HG02885 (cell line): ENCODE measurements around the gene PTP4A1.

Experiments used
- ATAC-seq: cut with Tn5 transposase; IDR thresholded peaks from one replicate; pipeline ENCODE4 v1.9.1; 2021; ENCODE audit warnings: mild to moderate bottlenecking; ENCODE audit not compliant: unreplicated experiment, poor library complexity

PTP4A1 gene

DNA sequence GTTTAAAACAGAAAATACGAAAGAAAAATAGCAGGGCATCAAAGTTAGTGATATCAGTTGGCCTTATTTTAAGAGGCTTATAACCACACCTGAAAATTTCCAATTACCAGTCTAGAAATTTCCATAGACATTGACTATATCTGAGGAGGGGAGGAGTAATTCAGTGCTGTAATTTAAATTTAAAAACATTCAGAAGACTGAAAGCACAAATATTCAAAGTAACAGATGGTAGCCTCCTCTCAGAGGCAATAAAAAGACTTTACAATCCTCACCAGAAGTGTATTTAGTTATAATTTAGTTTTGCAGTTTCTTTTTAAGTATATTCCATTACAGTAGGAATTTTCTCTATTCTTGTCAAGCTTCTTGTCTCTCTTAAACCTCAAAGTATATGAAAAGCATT is 18.4 kb upstream of the PTP4A1 start:
- no peak for ATAC-seq

DNA sequence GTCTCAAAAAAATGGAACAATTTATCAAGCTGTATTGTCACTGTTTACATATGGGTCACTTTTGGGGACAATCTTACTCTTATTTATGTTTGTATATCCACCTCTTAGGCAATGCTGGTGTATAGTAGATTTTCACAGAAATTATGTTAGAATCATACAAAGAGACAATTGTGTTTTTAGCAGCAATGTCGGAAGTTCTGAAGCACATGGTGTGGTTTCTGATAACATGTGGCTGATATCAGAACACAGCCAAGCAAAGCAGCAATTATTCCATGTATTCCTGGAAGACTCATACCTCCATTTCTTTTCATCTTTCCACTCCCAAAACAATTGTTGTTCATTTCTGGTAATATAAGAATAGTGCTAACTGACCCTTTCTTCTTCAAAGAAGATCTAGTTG is 17.5 kb upstream of the PTP4A1 start:
- no peak for ATAC-seq

DNA sequence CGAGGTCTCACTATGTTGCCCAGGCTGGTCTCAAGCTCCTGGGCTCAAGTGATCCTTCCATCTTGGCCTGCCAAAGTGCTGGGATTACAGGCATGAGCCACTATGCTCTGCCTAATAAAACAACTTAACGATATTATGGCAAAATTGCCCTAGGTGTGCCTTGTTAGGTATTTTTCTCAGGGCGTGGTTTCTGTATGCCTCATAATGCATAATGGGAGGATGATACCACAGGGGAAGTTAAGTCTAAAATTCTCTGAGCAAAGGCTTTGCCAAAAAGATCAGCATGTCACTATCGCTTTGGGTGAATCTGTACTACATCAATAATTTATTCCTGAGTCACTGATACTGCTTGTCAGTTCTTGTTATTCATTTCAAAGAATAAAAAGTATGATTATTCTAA is 15.9 kb upstream of the PTP4A1 start:
- ATAC-seq: no peak

DNA sequence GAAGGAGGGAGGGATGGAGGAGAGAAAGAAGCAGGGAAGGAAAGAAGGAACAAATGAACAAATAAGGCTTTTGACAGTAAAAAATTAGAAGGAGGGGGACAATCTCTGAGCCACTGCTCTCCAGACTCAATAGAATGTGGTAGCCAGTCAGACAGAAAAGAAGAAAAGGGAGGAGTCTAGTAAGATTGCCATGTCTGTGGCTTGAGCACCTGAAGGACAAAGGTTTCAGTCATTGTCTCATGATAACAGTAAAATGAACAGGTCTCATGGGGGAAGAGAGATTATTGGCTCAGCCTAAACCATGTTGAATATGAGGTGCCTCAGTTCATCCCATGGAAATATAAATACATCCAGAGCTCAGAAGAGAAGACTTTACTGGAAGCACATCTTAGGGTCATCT is 14.0 kb upstream of the PTP4A1 start:
- ATAC-seq: peak; percentile 74

DNA sequence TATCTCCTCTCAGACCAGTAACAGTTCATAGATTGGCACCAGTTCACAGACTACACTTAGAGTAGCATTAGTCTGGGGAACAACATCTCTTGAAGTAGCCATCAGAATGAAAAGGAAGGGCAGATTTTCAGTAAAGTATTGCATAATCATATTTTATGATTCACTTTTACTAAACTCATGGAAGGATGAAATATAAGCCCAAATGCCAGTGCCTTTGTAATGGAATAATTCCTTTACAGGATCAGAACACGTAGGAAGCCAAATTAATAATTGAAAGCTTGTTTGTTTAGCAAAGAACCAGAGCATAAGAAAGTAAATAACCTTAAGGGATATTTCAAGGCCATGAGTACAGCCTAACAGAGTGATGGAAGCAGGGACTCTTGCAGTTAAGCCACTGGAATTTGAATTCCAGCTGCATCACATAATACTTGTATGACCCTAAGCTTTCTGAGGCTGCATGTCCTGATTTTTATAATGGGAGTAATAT is 11.4 kb upstream of the PTP4A1 start:
- no peak for ATAC-seq

DNA sequence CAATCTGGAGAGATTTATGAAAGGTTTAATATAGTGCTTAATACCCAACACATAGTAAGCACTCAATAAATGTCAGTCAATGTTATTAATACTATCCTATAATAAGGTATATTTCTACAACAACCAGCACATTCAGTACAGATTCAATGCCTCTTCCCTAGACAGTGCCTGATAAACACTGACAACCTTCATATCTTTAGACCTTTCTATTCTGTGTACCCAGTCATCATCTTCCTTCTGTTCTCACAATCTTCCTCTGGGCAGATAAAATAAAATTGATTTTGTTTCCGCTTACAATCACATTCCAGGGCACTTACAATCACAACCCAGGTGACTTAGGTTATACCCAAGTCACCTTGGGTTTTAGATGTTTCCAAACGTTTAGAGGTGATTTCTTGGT is 11.0 kb upstream of the PTP4A1 start:
- ATAC-seq: no peak

DNA sequence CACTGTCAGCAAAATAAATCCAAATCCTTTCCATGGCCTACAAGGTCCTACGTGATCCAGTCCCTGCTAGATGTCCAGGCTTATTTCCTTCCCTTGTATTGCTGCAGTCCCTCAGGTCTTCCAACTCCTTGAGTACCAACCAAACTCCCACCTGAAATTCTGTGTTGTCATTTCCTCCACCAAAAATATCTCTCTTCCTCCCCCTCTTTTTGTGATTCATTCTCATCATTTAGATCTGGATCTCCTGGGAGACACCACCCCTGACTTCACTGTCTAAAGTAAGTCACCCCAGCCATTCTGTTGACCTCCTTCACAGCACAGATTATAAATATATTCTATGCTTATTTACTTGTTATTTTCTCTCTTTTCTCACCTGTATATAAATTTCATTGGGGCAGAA is 9.0 kb upstream of the PTP4A1 start:
- no peak for ATAC-seq

DNA sequence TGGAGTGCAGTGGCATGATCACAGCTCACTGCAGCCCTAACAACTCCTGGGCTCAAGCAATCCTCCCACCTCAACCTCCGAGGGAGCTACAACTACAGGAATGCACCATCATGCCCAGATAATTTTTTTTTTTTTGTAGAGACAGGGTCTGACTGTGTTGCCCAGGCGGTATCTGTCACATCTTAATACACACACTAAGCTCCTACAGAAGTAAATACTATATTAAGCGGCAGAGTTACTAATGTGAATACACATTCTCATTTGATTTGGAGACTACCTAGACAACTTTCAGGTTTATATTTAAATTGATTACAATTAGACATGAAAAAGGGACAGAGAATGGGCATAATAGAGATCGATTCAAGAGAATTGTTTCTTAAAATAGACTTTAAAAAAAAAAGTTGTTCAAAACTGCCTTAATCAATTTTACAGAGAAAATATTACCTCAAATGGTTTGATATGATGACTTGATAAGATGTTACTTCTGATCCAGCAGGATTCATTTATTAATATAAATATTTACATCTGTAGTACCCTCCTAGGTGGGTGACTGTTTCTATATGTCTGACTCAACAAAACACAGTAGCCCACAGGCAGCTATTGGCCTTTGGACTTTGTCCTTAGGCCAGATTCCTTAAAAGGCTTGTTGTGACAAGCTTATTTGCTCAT is 7.1 kb upstream of the PTP4A1 start:
- no peak for ATAC-seq

DNA sequence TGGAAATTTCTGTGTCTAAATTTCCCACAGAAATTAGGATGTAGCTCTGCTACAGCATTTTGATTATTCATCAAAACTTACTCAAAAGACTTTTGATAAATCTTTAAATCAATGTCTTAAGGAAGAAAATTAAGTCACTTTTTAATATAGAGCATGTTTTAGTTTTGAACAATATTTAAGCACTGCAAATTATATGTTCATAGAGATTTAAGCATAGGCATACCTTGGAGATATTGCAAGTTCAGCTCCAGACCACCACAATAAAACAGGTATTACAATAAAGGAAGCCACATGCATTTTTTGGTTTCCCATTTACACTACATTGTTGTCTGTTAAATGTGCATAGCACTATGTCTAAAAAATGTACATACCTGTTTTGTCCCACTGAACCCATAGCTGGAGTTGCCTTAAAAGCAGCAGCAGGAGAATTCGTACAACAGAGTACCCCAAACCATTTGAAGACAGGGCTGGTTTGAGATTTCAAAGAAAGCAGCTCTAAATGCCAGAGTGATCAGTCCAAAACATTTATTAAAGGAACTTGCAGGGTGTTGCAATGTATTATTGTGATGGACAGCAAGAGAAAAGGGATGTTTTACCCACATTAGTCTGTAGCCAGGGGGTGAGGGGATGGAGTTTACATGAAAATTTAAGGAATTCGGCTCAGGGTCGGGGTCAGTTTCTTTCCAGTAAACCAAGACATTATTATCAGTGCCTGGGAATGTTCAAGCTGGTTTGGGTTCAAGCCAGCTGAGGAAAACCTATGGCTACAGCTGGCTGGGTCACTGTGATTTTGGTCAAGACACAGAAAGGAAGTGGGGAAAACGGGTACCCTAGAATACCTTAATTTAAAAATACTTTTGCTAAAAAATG is 6.3 kb upstream of the PTP4A1 start:
- ATAC-seq: no peak

DNA sequence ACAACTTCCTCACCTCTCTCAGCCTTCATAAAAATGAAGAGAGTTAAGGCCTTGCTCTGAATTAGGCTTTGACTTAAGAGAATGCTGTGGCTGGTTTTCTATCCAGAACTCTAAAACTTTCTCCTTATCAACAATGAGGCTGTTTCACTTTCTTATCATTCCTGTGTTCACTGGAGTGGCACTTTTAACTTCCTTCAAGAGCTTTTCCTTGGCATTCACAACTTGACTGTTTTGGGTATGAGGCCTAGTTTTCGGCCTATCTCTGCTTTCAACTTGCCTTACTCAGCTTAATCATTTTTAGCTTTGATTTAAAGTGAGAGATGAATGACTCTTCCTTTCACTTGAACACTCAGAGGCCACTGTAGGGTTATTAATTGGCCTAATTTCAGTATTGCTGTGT is 4.3 kb upstream of the PTP4A1 start:
- ATAC-seq: no peak

DNA sequence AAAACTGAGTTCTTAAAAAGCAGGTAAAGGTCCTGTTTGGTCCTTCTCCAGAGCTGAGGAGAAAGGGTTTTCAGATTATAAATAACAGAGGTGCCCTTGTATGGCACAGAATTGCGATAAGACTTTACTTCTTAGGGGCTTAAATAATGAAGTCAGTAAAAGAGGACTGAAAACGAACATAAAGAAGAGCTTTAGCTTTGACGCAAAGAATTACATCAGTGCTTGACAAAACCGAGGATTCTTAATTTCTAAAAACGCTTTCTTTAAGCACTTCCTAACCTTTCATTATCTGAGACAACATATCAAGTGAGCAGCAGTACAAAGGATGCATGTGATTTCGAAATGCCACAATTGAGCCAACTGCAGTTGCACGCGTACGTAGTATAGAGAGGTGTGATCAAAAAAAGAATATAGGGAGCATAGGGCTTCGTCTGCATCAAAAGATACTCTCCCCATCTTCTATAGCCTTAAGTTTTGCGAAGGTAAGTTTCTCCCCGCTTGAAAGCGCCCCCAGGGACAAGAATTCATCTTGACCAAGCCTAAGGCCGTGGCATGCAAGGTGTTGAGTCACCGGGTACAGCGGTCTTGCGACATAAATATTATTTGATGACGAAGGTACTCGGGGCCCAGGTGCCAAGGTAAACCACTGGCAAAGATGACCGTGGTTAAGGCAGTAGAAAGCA is 778 bp upstream of the PTP4A1 start:
- ATAC-seq: no peak

DNA sequence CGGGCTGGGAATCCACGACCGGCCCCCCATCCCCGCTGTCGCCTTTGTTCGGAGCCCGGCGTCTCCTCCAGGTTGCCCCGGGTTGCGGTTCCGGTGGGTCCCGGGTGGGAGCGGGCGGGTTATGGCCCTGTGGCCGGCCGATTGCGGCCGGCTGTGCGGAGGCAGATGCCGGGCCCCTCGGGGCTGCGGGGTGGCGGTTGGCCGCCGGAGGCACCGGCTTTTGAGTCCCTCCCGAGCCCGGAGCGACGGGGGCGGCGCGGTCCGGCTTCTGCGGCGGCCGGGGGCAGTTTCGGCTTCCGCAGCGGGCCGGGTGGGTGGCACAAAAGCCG is 431 bp downstream of the PTP4A1 start:
- ATAC-seq: peak; percentile 1

DNA sequence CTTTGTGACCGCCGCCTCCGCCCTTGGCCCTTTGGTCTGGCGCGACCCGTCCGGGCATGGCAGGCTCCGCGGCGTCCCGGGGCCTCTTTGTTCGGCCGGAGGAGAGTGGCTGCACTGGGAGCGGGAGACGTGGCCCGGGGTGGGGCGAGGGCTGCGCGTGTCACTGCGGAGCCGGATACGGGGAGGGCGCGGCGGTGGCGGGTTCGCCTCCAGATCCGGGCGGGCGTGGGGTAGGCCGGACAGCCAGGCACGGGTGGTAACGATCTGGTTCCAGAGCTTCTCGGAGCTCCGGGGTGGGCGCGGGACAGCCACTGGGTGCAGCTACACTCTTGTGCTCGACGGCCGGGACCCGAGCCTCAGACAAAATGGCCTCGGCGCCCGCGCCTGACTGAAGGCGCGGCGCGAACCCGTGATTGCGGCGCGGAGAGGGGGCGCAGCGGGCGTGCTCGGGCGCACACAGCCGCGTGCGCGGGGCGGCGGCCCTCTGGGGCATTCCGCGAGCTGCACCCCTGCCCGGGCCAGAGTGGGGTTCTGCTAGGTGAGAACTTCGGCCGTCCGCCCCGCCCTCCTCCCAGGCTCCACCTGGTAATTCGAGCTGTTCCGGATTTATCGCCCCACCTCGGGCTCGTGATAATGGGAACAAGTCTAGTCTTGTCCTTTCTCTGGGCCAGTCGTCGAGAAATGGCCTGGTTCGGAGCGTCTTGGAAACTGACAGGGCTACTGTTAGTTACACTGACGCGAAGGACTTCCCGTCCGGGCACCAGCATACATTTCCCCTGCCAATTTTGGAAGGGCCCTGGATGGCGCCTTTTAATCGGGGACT is 1.0 kb downstream of the PTP4A1 start:
- ATAC-seq: peak; percentile 55

DNA sequence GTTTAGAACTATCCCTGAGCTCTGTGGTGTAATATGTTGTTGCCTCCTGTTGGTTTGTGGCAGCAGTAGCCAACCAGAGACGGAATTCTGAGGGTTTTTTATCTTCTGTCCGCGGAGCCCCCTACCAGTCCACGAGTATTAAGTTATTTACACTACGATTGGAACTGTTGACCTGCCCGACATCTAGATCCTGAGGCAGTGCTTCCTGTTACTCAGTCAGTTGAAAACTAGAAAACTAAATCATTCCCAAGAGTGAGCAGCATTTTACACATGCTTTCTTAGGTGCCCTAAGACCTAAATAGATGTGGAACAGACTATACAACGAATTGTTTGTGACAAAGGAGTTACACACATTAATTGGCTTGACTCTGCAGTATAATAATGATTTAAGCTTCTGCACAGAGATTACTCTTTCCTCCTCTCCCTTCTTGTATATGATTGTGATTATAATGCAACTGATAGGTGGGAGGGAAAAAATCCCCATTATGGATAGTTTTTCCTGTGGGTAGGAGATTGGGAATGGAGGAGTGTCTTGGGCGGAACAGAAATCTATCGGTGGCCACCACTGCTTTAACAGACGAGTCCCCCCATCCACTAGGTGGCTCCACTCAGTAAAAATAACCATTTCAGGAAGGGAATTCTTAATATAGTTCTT is 1.7 kb downstream of the PTP4A1 start:
- ATAC-seq: no peak

DNA sequence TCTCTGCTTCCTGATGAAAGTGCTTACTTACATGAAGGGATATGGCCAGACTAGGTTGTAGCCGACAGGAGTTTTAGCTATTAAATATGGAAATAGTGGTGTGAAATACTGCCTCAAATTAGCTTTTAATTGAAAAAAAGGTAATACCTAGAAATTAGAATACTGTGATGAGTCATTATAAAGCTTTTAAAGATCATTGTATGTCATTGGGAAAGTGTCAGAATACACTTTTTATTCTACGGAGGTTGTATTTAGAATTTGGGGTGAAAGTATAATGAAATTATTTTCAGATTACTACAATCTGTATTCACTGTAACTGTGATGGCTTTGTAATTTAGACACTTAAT is 2.2 kb downstream of the PTP4A1 start:
- ATAC-seq: no peak

DNA sequence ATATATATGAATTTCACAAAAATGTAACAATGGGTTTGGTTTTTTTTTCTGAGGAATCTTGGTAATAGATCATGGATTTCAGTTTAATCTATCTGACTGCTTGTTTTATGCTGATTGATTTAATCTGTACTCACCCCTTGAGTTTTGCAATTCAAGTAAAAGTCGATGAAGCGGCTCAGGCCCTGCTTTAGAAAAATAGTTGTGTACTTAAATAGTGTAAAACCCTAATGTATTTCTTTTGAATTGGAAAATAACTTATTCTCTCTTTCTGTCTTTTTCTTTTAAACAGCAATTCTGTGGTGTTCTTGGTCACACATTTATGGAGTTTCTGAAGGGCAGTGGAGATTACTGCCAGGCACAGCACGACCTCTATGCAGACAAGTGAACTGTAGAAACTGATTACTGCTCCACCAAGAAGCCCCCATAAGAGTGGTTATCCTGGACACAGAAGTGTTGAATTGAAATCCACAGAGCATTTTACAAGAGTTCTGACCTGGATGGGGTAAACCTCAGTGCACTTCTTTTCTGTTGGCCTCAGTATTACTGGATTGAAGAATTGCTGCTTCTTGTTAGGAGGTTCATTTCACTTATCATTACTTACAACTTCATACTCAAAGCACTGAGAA is 4.0 kb downstream of the PTP4A1 start:
- ATAC-seq: no peak

DNA sequence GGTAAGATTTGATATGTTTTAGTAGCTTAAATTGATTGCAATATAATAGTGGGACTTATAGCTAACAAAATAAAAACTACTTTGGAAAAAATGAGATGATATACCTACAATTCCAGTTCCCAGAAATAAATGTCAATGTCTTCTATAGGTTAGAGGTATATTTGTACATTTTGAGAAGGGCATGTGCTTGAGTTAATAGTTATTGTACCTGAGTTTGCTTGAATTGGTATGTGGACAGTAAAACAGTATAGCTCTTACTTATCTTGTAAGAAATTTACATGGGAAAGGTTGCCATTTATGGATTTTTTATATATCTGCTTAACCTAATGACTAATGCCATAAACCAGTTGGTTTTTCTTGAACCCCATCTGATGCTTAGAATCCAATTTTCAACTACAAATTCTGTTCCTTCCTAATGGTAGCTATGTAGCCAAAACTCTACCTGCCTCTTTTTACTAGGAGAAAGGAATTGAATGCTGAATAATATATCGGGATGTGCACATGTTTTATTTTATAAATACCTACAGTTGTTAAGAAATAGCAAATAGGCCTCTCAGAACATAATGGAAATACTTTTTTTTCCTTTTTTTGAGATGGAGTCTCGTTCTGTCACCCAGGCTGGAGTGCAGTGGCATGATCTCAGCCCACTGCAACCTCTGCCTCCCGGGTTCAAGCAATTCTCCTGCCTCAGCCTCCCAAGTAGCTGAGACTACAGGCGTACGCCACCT is 4.9 kb downstream of the PTP4A1 start:
- no peak for ATAC-seq

DNA sequence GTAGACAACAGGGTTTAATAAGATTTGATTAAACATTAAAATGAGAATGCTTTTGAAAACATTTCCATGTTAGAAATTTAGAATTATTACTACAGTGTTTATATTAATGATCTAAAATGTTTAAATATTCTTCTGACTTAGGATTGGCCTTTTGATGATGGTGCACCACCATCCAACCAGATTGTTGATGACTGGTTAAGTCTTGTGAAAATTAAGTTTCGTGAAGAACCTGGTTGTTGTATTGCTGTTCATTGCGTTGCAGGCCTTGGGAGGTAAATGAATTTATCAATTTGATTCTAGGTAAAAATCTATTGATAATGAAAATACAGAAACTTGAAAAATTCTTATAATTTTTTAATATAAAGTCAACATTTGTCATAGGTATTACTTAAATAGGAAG is 6.5 kb downstream of the PTP4A1 start:
- no peak for ATAC-seq
